Measurements from ENCODE around the gene SLC35E1.

Gene SLC35E1

GRCh38 chr19:16572332-16573211 is at the start of gene SLC35E1:
Gene SLC35E1, minus strand, starts transcription at chr19:16572415. Its CDS starts 51 bp downstream, at chr19:16572364.
- peak; percentile 86 for DNase-seq

GRCh38 chr19:16621165-16621800 is 49.1 kb upstream of the SLC35E1 start:
- DNase-seq: no peak

- DNase-seq: no peak
These were observed 48.4 kb upstream of the SLC35E1 start for GRCh38 chr19:16620584-16620983.

GRCh38 chr19:16620018-16620417 is 47.8 kb upstream of the SLC35E1 start:
- DNase-seq: no peak

GRCh38 chr19:16619457-16619856 is 47.2 kb upstream of the SLC35E1 start:
- DNase-seq: no peak

- DNase-seq: no peak
These were observed 46.0 kb upstream of the SLC35E1 start for GRCh38 chr19:16618248-16618647.

- no peak for DNase-seq
These were observed 43.6 kb upstream of the SLC35E1 start for GRCh38 chr19:16615808-16616207.

GRCh38 chr19:16614941-16615340 is 42.7 kb upstream of the SLC35E1 start:
- DNase-seq: no peak

GRCh38 chr19:16613841-16614240 is 41.6 kb upstream of the SLC35E1 start:
- no peak for DNase-seq

- DNase-seq: no peak
These were observed 40.4 kb upstream of the SLC35E1 start for GRCh38 chr19:16612636-16613035.

GRCh38 chr19:16611121-16611520 is 38.9 kb upstream of the SLC35E1 start:
- no peak for DNase-seq

GRCh38 chr19:16609511-16610200 is 37.4 kb upstream of the SLC35E1 start:
- no peak for DNase-seq

- DNase-seq: no peak
These were observed 36.1 kb upstream of the SLC35E1 start for GRCh38 chr19:16608290-16608739.

GRCh38 chr19:16607819-16608218 is 35.6 kb upstream of the SLC35E1 start:
- DNase-seq: no peak

- no peak for DNase-seq
These were observed 33.4 kb upstream of the SLC35E1 start for GRCh38 chr19:16605553-16605994.

GRCh38 chr19:16605115-16605514 is 32.9 kb upstream of the SLC35E1 start:
- no peak for DNase-seq

- no peak for DNase-seq
These were observed 32.4 kb upstream of the SLC35E1 start for GRCh38 chr19:16604615-16605014.

GRCh38 chr19:16603090-16603489 is 30.9 kb upstream of the SLC35E1 start:
- DNase-seq: no peak

GRCh38 chr19:16601378-16602052 is 29.3 kb upstream of the SLC35E1 start:
- DNase-seq: no peak

- no peak for DNase-seq
These were observed 28.6 kb upstream of the SLC35E1 start for GRCh38 chr19:16600824-16601223.

GRCh38 chr19:16599655-16600346 is 27.6 kb upstream of the SLC35E1 start:
- no peak for DNase-seq

GRCh38 chr19:16598848-16599247 is 26.6 kb upstream of the SLC35E1 start:
- DNase-seq: no peak
